ENCODE measurements around the gene GMCL1. TPM values are rescaled to one million over a fixed set of nuclear protein-coding genes. Genes with fewer than 3 reads are reported as not detected.
"Not testable (repeated sequence)": the region's sequence is repeated elsewhere in the genome, so short reads cannot be mapped to it uniquely, and the experiment has no call there.

The GMCL1 gene
- total RNA-seq, 2 experiments from 2014 or later: 25.4 to 31.6 TPM

GRCh38 chr2:69796174-69796573, 33.3 kb upstream of the GMCL1 start:
- POLR2A ChIA-PET: interaction anchor here (0.7 kb wide), 1 partner anchor 13 kb away, joined by 3 read pairs; no protein-coding TSS in a partner anchor
- H3K27me3 Mint-ChIP-seq (ENCODE audit: low read depth): peaks cover 2% of the 10 kb centered on the region
- CTCF ChIA-PET: interaction anchor here (0.9 to 2.0 kb wide), 3 partner anchors 16 to 71 kb away, joined by 3 to 10 read pairs (median 3); no protein-coding TSS in a partner anchor
- ATAC-seq (no peak), DNase-seq (no peak)
- H3K4me1 Mint-ChIP-seq (ENCODE audit: low read depth): peaks cover 19% of the 10 kb centered on the region
- H3K27ac Mint-ChIP-seq: peak overlapping the region; percentile 0
- H3K9me3 Mint-ChIP-seq (ENCODE audit: insufficient read depth): no peaks in the 10 kb centered on the region
- peaks cover 3% of the 10 kb centered on the region for H3K36me3 Mint-ChIP-seq (ENCODE audit: low read depth)
- no peak overlapping the region for H3K4me3 Mint-ChIP-seq

GRCh38 chr2:69797235-69797634, 32.2 kb upstream of the GMCL1 start:
- CTCF ChIA-PET: interaction anchor here (0.9 to 2.0 kb wide), 3 partner anchors 15 to 72 kb away, joined by 3 to 10 read pairs (median 3); no protein-coding TSS in a partner anchor
- Mint-ChIP-seq H3K27me3 (ENCODE audit: low read depth) (peaks cover 2% of the 10 kb centered on the region), H3K27ac (no peak overlapping the region), H3K36me3 (ENCODE audit: low read depth) (peaks cover 9% of the 10 kb centered on the region), H3K9me3 (ENCODE audit: insufficient read depth) (no peaks in the 10 kb centered on the region), H3K4me1 (ENCODE audit: low read depth) (peaks cover 21% of the 10 kb centered on the region), H3K4me3 (no peak overlapping the region)
- ATAC-seq: no peak
- DNase-seq: no peak
- POLR2A ChIA-PET: no interaction called here

GRCh38 chr2:69797836-69798289, 31.6 kb upstream of the GMCL1 start:
- no peaks in the 10 kb centered on the region for H3K9me3 Mint-ChIP-seq (ENCODE audit: insufficient read depth)
- CTCF ChIA-PET: interaction anchor here (1.6 to 2.0 kb wide), 2 partner anchors 14 to 73 kb away, joined by 3 to 10 read pairs; no protein-coding TSS in a partner anchor
- ATAC-seq (no peak), DNase-seq (no peak)
- POLR2A ChIA-PET: no interaction called here
- H3K4me1 Mint-ChIP-seq (ENCODE audit: low read depth): peaks cover 21% of the 10 kb centered on the region
- H3K4me3 Mint-ChIP-seq: no peak overlapping the region
- H3K36me3 Mint-ChIP-seq (ENCODE audit: low read depth): peaks cover 9% of the 10 kb centered on the region
- H3K27ac Mint-ChIP-seq: no peak overlapping the region
- peaks cover 2% of the 10 kb centered on the region for H3K27me3 Mint-ChIP-seq (ENCODE audit: low read depth)

GRCh38 chr2:69798290-69798908, 31.1 kb upstream of the GMCL1 start:
- peaks cover 12% of the 10 kb centered on the region for H3K36me3 Mint-ChIP-seq (ENCODE audit: low read depth)
- DNase-seq: no peak
- H3K9me3 Mint-ChIP-seq (ENCODE audit: insufficient read depth): no peaks in the 10 kb centered on the region
- ChIA-PET POLR2A (no interaction called here), CTCF (interaction anchor here (3.4 kb wide), 2 partner anchors 17 to 73 kb away, joined by 23 to 26 read pairs; no protein-coding TSS in a partner anchor)
- H3K27ac Mint-ChIP-seq: no peak overlapping the region
- H3K27me3 Mint-ChIP-seq (ENCODE audit: low read depth): peaks cover 2% of the 10 kb centered on the region
- ATAC-seq: peak; percentile 23
- H3K4me3 Mint-ChIP-seq: peak overlapping the region; percentile 8
- H3K4me1 Mint-ChIP-seq (ENCODE audit: low read depth): peaks cover 24% of the 10 kb centered on the region

- H3K27ac Mint-ChIP-seq: no peak overlapping the region
- ChIA-PET CTCF (interaction anchor here (1.0 to 3.4 kb wide), 5 partner anchors 9 to 161 kb away, joined by 3 to 26 read pairs (median 4); no protein-coding TSS in a partner anchor), POLR2A (no interaction called here)
- peak overlapping the region; percentile 8 for H3K4me3 Mint-ChIP-seq
- no peaks in the 10 kb centered on the region for H3K9me3 Mint-ChIP-seq (ENCODE audit: insufficient read depth)
- H3K36me3 Mint-ChIP-seq (ENCODE audit: low read depth): peaks cover 16% of the 10 kb centered on the region
- DNase-seq (no peak), ATAC-seq (peak; percentile 44)
- peaks cover 27% of the 10 kb centered on the region for H3K4me1 Mint-ChIP-seq (ENCODE audit: low read depth)
- H3K27me3 Mint-ChIP-seq (ENCODE audit: low read depth): peaks cover 2% of the 10 kb centered on the region
These were observed 30.4 kb upstream of the GMCL1 start for GRCh38 chr2:69798909-69799526.

- POLR2A ChIA-PET: interaction anchor here (0.6 kb wide), 1 partner anchor 57 kb away, joined by 3 read pairs; no protein-coding TSS in a partner anchor
- peaks cover 27% of the 10 kb centered on the region for H3K36me3 Mint-ChIP-seq (ENCODE audit: low read depth)
- H3K4me1 Mint-ChIP-seq (ENCODE audit: low read depth): peaks cover 35% of the 10 kb centered on the region
- no peaks in the 10 kb centered on the region for H3K9me3 Mint-ChIP-seq (ENCODE audit: insufficient read depth)
- no peak for ATAC-seq
- no peak overlapping the region for H3K27ac Mint-ChIP-seq
- no peak overlapping the region for H3K4me3 Mint-ChIP-seq
- CTCF ChIA-PET: interaction anchor here (0.8 to 3.4 kb wide), 5 partner anchors 12 to 77 kb away, joined by 3 to 26 read pairs (median 12); no protein-coding TSS in a partner anchor
- H3K27me3 Mint-ChIP-seq (ENCODE audit: low read depth): peaks cover 2% of the 10 kb centered on the region
- peak; percentile 9 for DNase-seq
These were observed 27.6 kb upstream of the GMCL1 start for GRCh38 chr2:69801745-69802290.

- H3K27me3 Mint-ChIP-seq (ENCODE audit: low read depth); ATAC-seq; H3K9me3 Mint-ChIP-seq (ENCODE audit: insufficient read depth); H3K27ac Mint-ChIP-seq; DNase-seq; POLR2A ChIA-PET; H3K4me3 Mint-ChIP-seq: not testable (repeated sequence)
- CTCF ChIA-PET: interaction anchor here (1.0 to 5.7 kb wide), 4 partner anchors 9 to 78 kb away, joined by 4 to 33 read pairs (median 8); no protein-coding TSS in a partner anchor
- Mint-ChIP-seq H3K36me3 (ENCODE audit: low read depth) (peaks cover 27% of the 10 kb centered on the region), H3K4me1 (ENCODE audit: low read depth) (peaks cover 34% of the 10 kb centered on the region)
These were observed 26.6 kb upstream of the GMCL1 start for GRCh38 chr2:69802781-69803367.

GRCh38 chr2:69804416-69804815, 25.0 kb upstream of the GMCL1 start:
- H3K4me3 Mint-ChIP-seq: no peak overlapping the region
- peak overlapping the region; percentile 82 for H3K27ac Mint-ChIP-seq

GRCh38 chr2:69805887-69806286, 23.6 kb upstream of the GMCL1 start:
- Mint-ChIP-seq H3K36me3 (ENCODE audit: low read depth) (peaks cover 25% of the 10 kb centered on the region), H3K4me1 (ENCODE audit: low read depth) (peaks cover 16% of the 10 kb centered on the region), H3K4me3 (no peak overlapping the region), H3K27ac (no peak overlapping the region), H3K27me3 (ENCODE audit: low read depth) (no peaks in the 10 kb centered on the region), H3K9me3 (ENCODE audit: insufficient read depth) (no peaks in the 10 kb centered on the region)
- no peak for ATAC-seq
- CTCF ChIA-PET: interaction anchor here (5.7 to 18.4 kb wide), 2 partner anchors 11 to 80 kb away, joined by 33 to 434 read pairs; no protein-coding TSS in a partner anchor
- no peak for DNase-seq
- POLR2A ChIA-PET: no interaction called here

More at GRCh38 chr2:69804416-69804815, 25.0 kb upstream of the GMCL1 start:
- H3K36me3 Mint-ChIP-seq (ENCODE audit: low read depth): peaks cover 27% of the 10 kb centered on the region
- CTCF ChIA-PET: interaction anchor here (1.4 to 18.4 kb wide), 5 partner anchors 12 to 240 kb away, joined by 4 to 434 read pairs (median 12); no protein-coding TSS in a partner anchor
- ATAC-seq (peak; percentile 33), DNase-seq (peak; percentile 20)
- peaks cover 2% of the 10 kb centered on the region for H3K27me3 Mint-ChIP-seq (ENCODE audit: low read depth)
- POLR2A ChIA-PET: no interaction called here
- H3K9me3 Mint-ChIP-seq (ENCODE audit: insufficient read depth): no peaks in the 10 kb centered on the region
- H3K4me1 Mint-ChIP-seq (ENCODE audit: low read depth): peaks cover 19% of the 10 kb centered on the region

GRCh38 chr2:69807821-69808540, 21.5 kb upstream of the GMCL1 start:
- DNase-seq (peak; percentile 9), ATAC-seq (no peak)
- H3K4me1 Mint-ChIP-seq (ENCODE audit: low read depth): peaks cover 14% of the 10 kb centered on the region
- ChIA-PET POLR2A (interaction anchor here (0.7 kb wide), 1 partner anchor 200 kb away, joined by 3 read pairs; no protein-coding TSS in a partner anchor), CTCF (interaction anchor here (1.3 to 18.4 kb wide), 3 partner anchors 9 to 82 kb away, joined by 3 to 434 read pairs (median 33); no protein-coding TSS in a partner anchor)
- H3K36me3 Mint-ChIP-seq (ENCODE audit: low read depth): peaks cover 21% of the 10 kb centered on the region
- no peak overlapping the region for H3K27ac Mint-ChIP-seq
- no peaks in the 10 kb centered on the region for H3K27me3 Mint-ChIP-seq (ENCODE audit: low read depth)
- H3K9me3 Mint-ChIP-seq (ENCODE audit: insufficient read depth): no peaks in the 10 kb centered on the region
- no peak overlapping the region for H3K4me3 Mint-ChIP-seq

GRCh38 chr2:69810550-69810949, 18.9 kb upstream of the GMCL1 start:
- Mint-ChIP-seq H3K4me3 (no peak overlapping the region), H3K4me1 (ENCODE audit: low read depth) (no peaks in the 10 kb centered on the region), H3K36me3 (ENCODE audit: low read depth) (peaks cover 9% of the 10 kb centered on the region), H3K27ac (no peak overlapping the region), H3K9me3 (ENCODE audit: insufficient read depth) (no peaks in the 10 kb centered on the region), H3K27me3 (ENCODE audit: low read depth) (no peaks in the 10 kb centered on the region)
- DNase-seq (peak; percentile 18), ATAC-seq (no peak)
- POLR2A ChIA-PET: interaction anchor here (1.8 kb wide), 1 partner anchor 14 kb away, joined by 3 read pairs; no protein-coding TSS in a partner anchor
- CTCF ChIA-PET: interaction anchor here (1.1 to 18.4 kb wide), 4 partner anchors 7 to 246 kb away, joined by 3 to 434 read pairs (median 4); no protein-coding TSS in a partner anchor

Data from activated CD8-positive, alpha-beta T cell treated with anti-CD3 and anti-CD28 coated beads, Interleukin-2, amount 10 ng/mL, durations not matched to agents 7 days and 5 days (primary cell).